ENCODE data around the gene SNX24. TPM values are rescaled to one million over a fixed set of nuclear protein-coding genes. Genes with fewer than 3 reads are reported as not detected.

The SNX24 gene
- total and polyA plus RNA-seq, 2 of the 4 experiments (the other 2 are of a cell fraction) = 13.8 to 15.0 TPM

DNA sequence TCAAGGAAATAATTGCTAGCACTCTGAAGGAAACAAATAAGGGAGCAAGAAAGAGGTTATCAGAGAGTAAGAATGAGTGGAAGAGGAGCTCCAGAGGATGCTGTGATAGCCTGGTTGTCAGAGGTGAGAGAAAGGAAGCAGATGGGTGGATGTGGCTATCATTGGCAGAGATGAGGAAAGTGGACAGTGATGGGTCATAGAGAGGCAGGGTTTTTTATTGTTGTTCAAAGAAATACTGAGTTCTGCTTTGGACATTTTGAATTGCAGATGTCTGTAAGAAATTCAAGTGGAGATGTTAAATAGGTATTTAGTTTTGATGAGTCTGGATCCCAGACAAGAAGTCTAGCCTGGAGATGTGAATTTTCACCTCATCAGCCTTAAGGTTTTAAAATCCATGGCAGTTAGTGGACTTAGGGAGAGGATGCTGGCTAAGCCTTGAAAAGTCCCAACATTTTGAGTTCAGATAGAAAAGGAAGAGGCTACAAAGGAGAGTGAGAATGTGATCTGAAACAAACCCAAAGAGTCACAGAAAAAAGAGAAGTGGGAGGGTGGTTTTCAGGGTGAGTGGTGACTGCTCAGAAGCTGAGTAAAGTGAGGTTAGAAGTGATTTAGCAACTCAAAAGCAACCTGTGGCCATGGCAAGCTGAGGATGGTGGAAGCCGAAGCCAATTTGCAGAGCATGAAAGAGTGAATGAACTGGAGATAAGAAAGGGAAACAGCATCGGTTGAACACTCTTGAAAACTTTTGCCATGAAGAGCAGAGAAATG, 140.7 kb downstream of the SNX24 start:
- 100% methylated on average over 1 of the region's 2 CpGs; no CpG with 5 or more reads in 1 of the 2 experiments for WGBS, 2 experiments (ENCODE audit: extremely low coverage in 2 of 2, insufficient read length in 1 of 2)
- H3K4me1 ChIP-seq (ENCODE audit: control insufficient read depth, insufficient read depth, low read length) = peaks cover 1% of the 10 kb centered on the region; the same call in 1 of the 2 replicates
- CTCF ChIA-PET = no interaction called here
- no peak overlapping the region for H3K4me3 ChIP-seq (ENCODE audit: insufficient read depth, low read depth, low read length)
- dilution Hi-C loops (cut with HindIII; ENCODE audit: low sequenced_read_pairs, unreplicated experiment) = no loop called here
- H3K9me3 ChIP-seq (ENCODE audit: control insufficient read depth, insufficient read depth, low read length) = no peaks in the 10 kb centered on the region
- no peaks in the 10 kb centered on the region; a peak in 1 of 4 replicates for H3K79me1 ChIP-seq (ENCODE audit: low read depth in 1 of 2, low read length in 2 of 2)
- H3K9me1 ChIP-seq (ENCODE audit: insufficient read depth, low read length) = no peaks in the 10 kb centered on the region
- no peak overlapping the region for H3K56ac ChIP-seq (ENCODE audit: extremely low read depth, insufficient read depth, low read length)
- no peak overlapping the region for H2AK5ac ChIP-seq (ENCODE audit: low read depth, low read length)
- in situ Hi-C loops (cut with MboI; ENCODE audit: low sequenced_read_pairs) = no loop called here
- no peak overlapping the region for H2BK5ac ChIP-seq (ENCODE audit: low read depth, low read length, poor library complexity, severe bottlenecking)
- H2BK15ac ChIP-seq (ENCODE audit: low read depth, low read length) = no peak overlapping the region
- no peak overlapping the region for H3K23ac ChIP-seq (ENCODE audit: low read depth, low read length)
- H3K18ac ChIP-seq (ENCODE audit: low read depth, low read length) = no peak overlapping the region
- no peak overlapping the region for H2BK120ac ChIP-seq (ENCODE audit: low read depth, low read length)
- POLR2A ChIA-PET (ENCODE audit: unreplicated experiment) = no interaction called here
- no peaks in the 10 kb centered on the region for H3K27me3 ChIP-seq (ENCODE audit: control insufficient read depth, insufficient read depth, low read length)
- intact Hi-C loops (cut with micrococcal nuclease) = no loop called here
- no peak overlapping the region for H2AFZ ChIP-seq (replicated peaks; ENCODE audit: low read length, poor library complexity)
- no peak for ATAC-seq (ENCODE audit: low read depth)
- no TSS peak for BruUV-seq (replicated peaks)
- no peaks in the 10 kb centered on the region for H3K36me3 ChIP-seq (ENCODE audit: control insufficient read depth, insufficient read depth, low read length)
- no peak overlapping the region for H3K9ac ChIP-seq (ENCODE audit: low read depth, low read length)
- no peak overlapping the region for H3K4ac ChIP-seq (ENCODE audit: low read depth, low read length)
- DNase-seq = no peak
- no peak overlapping the region for H4K5ac ChIP-seq (ENCODE audit: low read depth, low read length)
- peaks cover 3% of the 10 kb centered on the region; the same call in 1 of the 2 replicates for H4K20me1 ChIP-seq (ENCODE audit: insufficient read depth, low read length)
- TF ChIP-seq POLR2A (IDR thresholded peaks at IDR 0.05; ENCODE audit: low read depth, low read length) (no peak), RCOR1 (IDR thresholded peaks at IDR 0.05; ENCODE audit: insufficient replicate concordance, low read length) (no peak), MAZ (IDR thresholded peaks at IDR 0.05; ENCODE audit: borderline replicate concordance, low read depth, low read length) (no peak), BHLHE40 (IDR thresholded peaks at IDR 0.05; ENCODE audit: low read depth, low read length) (no peak), CHD1 (IDR thresholded peaks at IDR 0.05; ENCODE audit: low read depth, low read length) (no peak), NFE2L2 (IDR thresholded peaks at IDR 0.05; ENCODE audit: low read depth, low read length) (no peak), RFX5 (IDR thresholded peaks at IDR 0.05; ENCODE audit: low read depth, low read length) (no peak), MXI1 (IDR thresholded peaks at IDR 0.05; ENCODE audit: borderline replicate concordance, low read depth, low read length) (no peak), FOS (IDR thresholded peaks at IDR 0.05; ENCODE audit: low read depth, low read length) (no peak), RAD21 (IDR thresholded peaks at IDR 0.05; ENCODE audit: low read length) (no peak)
- TF ChIP-seq, protein P1, sequence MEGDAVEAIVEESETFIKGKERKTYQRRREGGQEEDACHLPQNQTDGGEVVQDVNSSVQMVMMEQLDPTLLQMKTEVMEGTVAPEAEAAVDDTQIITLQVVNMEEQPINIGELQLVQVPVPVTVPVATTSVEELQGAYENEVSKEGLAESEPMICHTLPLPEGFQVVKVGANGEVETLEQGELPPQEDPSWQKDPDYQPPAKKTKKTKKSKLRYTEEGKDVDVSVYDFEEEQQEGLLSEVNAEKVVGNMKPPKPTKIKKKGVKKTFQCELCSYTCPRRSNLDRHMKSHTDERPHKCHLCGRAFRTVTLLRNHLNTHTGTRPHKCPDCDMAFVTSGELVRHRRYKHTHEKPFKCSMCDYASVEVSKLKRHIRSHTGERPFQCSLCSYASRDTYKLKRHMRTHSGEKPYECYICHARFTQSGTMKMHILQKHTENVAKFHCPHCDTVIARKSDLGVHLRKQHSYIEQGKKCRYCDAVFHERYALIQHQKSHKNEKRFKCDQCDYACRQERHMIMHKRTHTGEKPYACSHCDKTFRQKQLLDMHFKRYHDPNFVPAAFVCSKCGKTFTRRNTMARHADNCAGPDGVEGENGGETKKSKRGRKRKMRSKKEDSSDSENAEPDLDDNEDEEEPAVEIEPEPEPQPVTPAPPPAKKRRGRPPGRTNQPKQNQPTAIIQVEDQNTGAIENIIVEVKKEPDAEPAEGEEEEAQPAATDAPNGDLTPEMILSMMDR (conservative IDR thresholded peaks at IDR 0.05; ENCODE audit: low read depth, low read length) = no peak
- TF ChIP-seq, protein P2, sequence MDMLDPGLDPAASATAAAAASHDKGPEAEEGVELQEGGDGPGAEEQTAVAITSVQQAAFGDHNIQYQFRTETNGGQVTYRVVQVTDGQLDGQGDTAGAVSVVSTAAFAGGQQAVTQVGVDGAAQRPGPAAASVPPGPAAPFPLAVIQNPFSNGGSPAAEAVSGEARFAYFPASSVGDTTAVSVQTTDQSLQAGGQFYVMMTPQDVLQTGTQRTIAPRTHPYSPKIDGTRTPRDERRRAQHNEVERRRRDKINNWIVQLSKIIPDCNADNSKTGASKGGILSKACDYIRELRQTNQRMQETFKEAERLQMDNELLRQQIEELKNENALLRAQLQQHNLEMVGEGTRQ (IDR thresholded peaks at IDR 0.05; ENCODE audit: low read depth, low read length) = no peak
- H3K14ac ChIP-seq (replicated peaks; ENCODE audit: low read depth, low read length) = no peak overlapping the region
- no peak overlapping the region for H3K27ac ChIP-seq (ENCODE audit: insufficient read depth, low read length)
- no peak overlapping the region for H4K91ac ChIP-seq (ENCODE audit: insufficient read depth, low read depth, low read length)
- no peak overlapping the region for H3K4me2 ChIP-seq (ENCODE audit: low read depth, low read length)
- H2BK20ac ChIP-seq (ENCODE audit: low read depth, low read length) = no peak overlapping the region
- H4K8ac ChIP-seq (ENCODE audit: low read depth in 2 of 2, low read length in 2 of 2) = no peak overlapping the region
- H2AK9ac ChIP-seq (replicated peaks; ENCODE audit: low read depth, low read length, poor library complexity) = no peak overlapping the region
